Measurements from ENCODE around the gene NR2F1-AS1. TPM values are rescaled to one million over a fixed set of nuclear protein-coding genes. Genes with fewer than 3 reads are reported as not detected.
A peak's percentile ranks its signal among the peaks of the same experiment; 100 is the strongest.

Gene NR2F1-AS1
- total and polyA plus RNA-seq, 2 donors (not counting 3 experiments of a cell fraction or from before 2014, with no cell fraction given): 4.2 to 13.8 TPM

DNA sequence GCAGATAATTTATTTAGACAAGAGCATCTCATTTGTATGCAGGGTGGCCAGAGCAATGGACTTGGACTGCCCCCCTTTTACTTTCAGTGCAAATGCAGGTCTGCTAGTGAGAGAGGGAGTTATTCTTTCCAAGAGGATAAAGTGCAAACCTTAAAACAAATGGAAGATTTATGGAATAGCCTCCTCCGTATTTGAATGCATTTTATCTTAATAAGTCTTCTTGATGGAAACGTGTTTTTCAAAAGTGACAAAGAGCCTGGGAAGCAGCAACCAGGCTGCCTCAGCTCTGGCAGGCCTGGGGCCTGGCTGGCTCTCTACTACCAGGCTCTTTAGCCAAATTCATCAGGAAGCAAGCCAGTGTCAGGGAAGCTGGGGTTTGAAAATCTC, 8.8 kb upstream of the NR2F1-AS1 start:
- Histone ChIP-seq H3K9ac (replicated peaks; ENCODE audit: extremely low read depth, insufficient read depth, low read length) (no peak overlapping the region), H4K20me1 (replicated peaks; ENCODE audit: control insufficient read depth, extremely low read depth, insufficient read depth, low read length) (no peaks in the 10 kb centered on the region), H3K9me1 (replicated peaks; ENCODE audit: control insufficient read depth, extremely low read depth, insufficient read depth, low read length) (no peaks in the 10 kb centered on the region), H3K27me3 (ENCODE audit: control insufficient read depth in 2 of 2, insufficient read depth in 2 of 2, low read length in 2 of 2) (no peaks in the 10 kb centered on the region), H3K9me3 (replicated peaks; ENCODE audit: control insufficient read depth, insufficient read depth, low read length) (no peaks in the 10 kb centered on the region), H2AFZ (ENCODE audit: low read depth, low read length) (no peak overlapping the region), H3K4me3 (replicated peaks in 1 of 3; ENCODE audit: insufficient read depth in 1 of 3, low read depth in 1 of 3, low read length in 3 of 3) (no peak overlapping the region), H3K4me2 (ENCODE audit: insufficient read depth, low read length) (no peak overlapping the region), H3K4me1 (ENCODE audit: control insufficient read depth, extremely low read depth, insufficient read depth, low read length) (peaks cover 14% of the 10 kb centered on the region), H3K79me2 (ENCODE audit: control insufficient read depth, insufficient read depth, low read length) (peaks cover 75% of the 10 kb centered on the region), H3K36me3 (ENCODE audit: control insufficient read depth in 2 of 2, extremely low read depth in 1 of 2, insufficient read depth in 2 of 2, low read length in 2 of 2) (peaks cover 4 to 9% of the 10 kb centered on the region in 2 experiments), H3K27ac (ENCODE audit: insufficient read depth, low read depth, low read length) (no peak overlapping the region)
- ChIA-PET POLR2A (no interaction called here), CTCF (interaction anchor here (1.5 to 1.9 kb wide), 2 partner anchors 18 to 212 kb away, joined by 6 to 9 read pairs; no protein-coding TSS in a partner anchor)
- BruUV-seq (replicated peaks): no TSS peak
- DNase-seq (ENCODE audit: low read depth, low spot score) (no peak), FAIRE-seq (peak; percentile 55)
- dilution Hi-C loops (cut with MboI; ENCODE audit: extremely low pct_ligation_motif_present, low sequenced_read_pairs): no loop called here
- TF ChIP-seq FOS (IDR thresholded peaks at IDR 0.05; ENCODE audit: borderline replicate concordance, insufficient read depth, low read length) (no peak), GATA2 (IDR thresholded peaks at IDR 0.05; ENCODE audit: insufficient read depth, insufficient read length, low read depth, low read length) (no peak), EZH2 (IDR thresholded peaks at IDR 0.05; ENCODE audit: borderline replicate concordance, low read depth, low read length, severe bottlenecking) (no peak), JUN (IDR thresholded peaks at IDR 0.05; ENCODE audit: borderline replicate concordance, insufficient read depth, insufficient read length, low read depth) (no peak), POLR2AphosphoS5 (IDR thresholded peaks at IDR 0.05; ENCODE audit: insufficient read depth, low read depth, low read length) (no peak), POLR2A (IDR thresholded peaks at IDR 0.05; ENCODE audit: low read depth, low read length) (no peak), MYC (IDR thresholded peaks at IDR 0.05; ENCODE audit: low read depth, low read length) (no peak)
- TF ChIP-seq, protein P1, sequence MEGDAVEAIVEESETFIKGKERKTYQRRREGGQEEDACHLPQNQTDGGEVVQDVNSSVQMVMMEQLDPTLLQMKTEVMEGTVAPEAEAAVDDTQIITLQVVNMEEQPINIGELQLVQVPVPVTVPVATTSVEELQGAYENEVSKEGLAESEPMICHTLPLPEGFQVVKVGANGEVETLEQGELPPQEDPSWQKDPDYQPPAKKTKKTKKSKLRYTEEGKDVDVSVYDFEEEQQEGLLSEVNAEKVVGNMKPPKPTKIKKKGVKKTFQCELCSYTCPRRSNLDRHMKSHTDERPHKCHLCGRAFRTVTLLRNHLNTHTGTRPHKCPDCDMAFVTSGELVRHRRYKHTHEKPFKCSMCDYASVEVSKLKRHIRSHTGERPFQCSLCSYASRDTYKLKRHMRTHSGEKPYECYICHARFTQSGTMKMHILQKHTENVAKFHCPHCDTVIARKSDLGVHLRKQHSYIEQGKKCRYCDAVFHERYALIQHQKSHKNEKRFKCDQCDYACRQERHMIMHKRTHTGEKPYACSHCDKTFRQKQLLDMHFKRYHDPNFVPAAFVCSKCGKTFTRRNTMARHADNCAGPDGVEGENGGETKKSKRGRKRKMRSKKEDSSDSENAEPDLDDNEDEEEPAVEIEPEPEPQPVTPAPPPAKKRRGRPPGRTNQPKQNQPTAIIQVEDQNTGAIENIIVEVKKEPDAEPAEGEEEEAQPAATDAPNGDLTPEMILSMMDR (IDR thresholded peaks at IDR 0.05; ENCODE audit: extremely low read depth in 1 of 2, insufficient read depth in 1 of 2, low read depth in 1 of 2, low read length in 2 of 2): no peak
- TF ChIP-seq, protein P2, sequence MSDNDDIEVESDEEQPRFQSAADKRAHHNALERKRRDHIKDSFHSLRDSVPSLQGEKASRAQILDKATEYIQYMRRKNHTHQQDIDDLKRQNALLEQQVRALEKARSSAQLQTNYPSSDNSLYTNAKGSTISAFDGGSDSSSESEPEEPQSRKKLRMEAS (IDR thresholded peaks at IDR 0.05; ENCODE audit: insufficient read depth, insufficient read length): no peak
- intact Hi-C loops (cut with micrococcal nuclease): loop anchor here (10.0 kb wide), 1 partner anchor 435 kb away; no protein-coding TSS in a partner anchor
